Heart left ventricle (tissue), 13 donors: ENCODE measurements around the gene TNFRSF6B.

Experiments used
- CTCF ChIP-seq, 12 donors: fragments of 200-600 bp; sonication (generic) in 4 of 12; IDR thresholded peaks; one replicate each; pipeline versions ENCODE4 v1.5.0 to v1.8.0; 2018 to 2022; ENCODE audit warnings: antibody characterized with exemption in 12 of 12, mild to moderate bottlenecking in 5 of 12
- POLR2A ChIP-seq, 2 donors: fragments of 450-650 bp; IDR thresholded peaks; one replicate each; pipeline ENCODE4 v1.6.1; 2017; ENCODE audit warnings: antibody characterized with exemption in 2 of 2, mild to moderate bottlenecking in 2 of 2, moderate library complexity in 2 of 2
- donor health status: ischemic (EF 13 %, LVEDD 7.1; RV severe dilation, severe dysfunction).
- donor health status: DM: no; HTN: yes; CAD: no.
- donor health status: DM: no; HTN: no; CAD: no.
- donor health status: ischemic (EF 25% LVEDD 6.9; RV normal size, moderate dysfunction).
- donor health status: ischemic (EF 25% LVEDD 5.7; RV mildly dilated, moderate dysfunction).
- donor health status: ischemic (EF 35%, LVEDD 5.7; RV mildly dilated, moderate dysfunction).
- donor health status: nonischemic (EF 11% LVEDD 7.7; RV severe dilation, severe dysfunction).
- donor health status: DM: yes; HTN: yes; CAD: no.
- donor health status: PGD.
- donor health status: ischemic (EF 29% LVEDD 5.4; RV normal size, mild dysfunction).
- donor health status: nonischemic (EF 23%, LVEDD 6.1; RV moderate dilation, normal function).

- no peak for TF ChIP-seq POLR2A (IDR thresholded peaks at IDR 0.05)
- TF ChIP-seq CTCF (IDR thresholded peaks at IDR 0.05) = no peak
Observed at GRCh38 chr20:63693083-63693732, 3.2 kb upstream of the TNFRSF6B start.
